PC-3 (cell line): ENCODE results near the gene LMTK2. TPM values are rescaled to one million over a fixed set of nuclear protein-coding genes. Genes with fewer than 3 reads are reported as not detected.

Experiments
- ATAC-seq: fragments of 200-7000 bp; cut with Tn5 transposase; 2 replicates; pipeline ENCODE4 v1.9.1; 2020; ENCODE audit warnings: mild to moderate bottlenecking, moderate library complexity
- BruUV-seq: library from RNA; stranded (reverse); fragments of 400-500 nt; replicated peaks from 2 replicates; lab custom pipeline; 2021; lab: Mats Ljungman, UMichigan
- CTCF ChIA-PET: fragments of 300-600 bp; sonication (Branson Sonifier 250); formaldehyde crosslinking; loops from one replicate; lab custom pipeline; 2022; ENCODE audit warnings: antibody characterized with exemption; lab: Charles Lee
- POLR2A ChIA-PET: fragments of 300-600 bp; sonication (Branson Sonifier 250); formaldehyde crosslinking; loops from one replicate; lab custom pipeline; 2022; ENCODE audit warnings: antibody characterized with exemption; ENCODE audit not compliant: unreplicated experiment; lab: Charles Lee
- DNase-seq: peaks from one replicate; pipeline ENCODE4 v3.0.0-alpha.2; 2015
- H2AFZ ChIP-seq: fragments of 300-600 bp; sonication (generic); 2 replicates; pipeline ENCODE4 v1.6.0; 2016; ENCODE audit warnings: antibody characterized with exemption, low read length
- H3F3A ChIP-seq: fragments of 300-600 bp; sonication (generic); one replicate; pipeline ENCODE4 v1.6.0; 2017; ENCODE audit warnings: antibody characterized with exemption, low read length, control low read depth, mild to moderate bottlenecking; ENCODE audit not compliant: unreplicated experiment
- H3K27ac ChIP-seq: fragments of 300-600 bp; sonication (generic); 2 replicates; pipeline ENCODE4 v1.5.1; 2016; ENCODE audit warnings: mild to moderate bottlenecking, low read length
- H3K27me3 ChIP-seq: fragments of 300-600 bp; sonication (generic); 2 replicates; pipeline ENCODE4 v1.6.1; 2016; ENCODE audit warnings: low read length, mixed read lengths
- H3K36me3 ChIP-seq: fragments of 300-600 bp; sonication (generic); 2 replicates; pipeline ENCODE4 v1.6.1; 2016; ENCODE audit warnings: low read depth, mixed run types, low read length, mixed read lengths
- H3K4me1 ChIP-seq: fragments of 300-600 bp; sonication (generic); 2 replicates; pipeline ENCODE4 v1.5.1; 2016; ENCODE audit warnings: low read length; ENCODE audit not compliant: insufficient read depth
- H3K4me2 ChIP-seq: fragments of 300-600 bp; sonication (generic); 2 replicates; pipeline ENCODE4 v1.6.0; 2016; ENCODE audit warnings: low read length
- H3K4me3 ChIP-seq: fragments of 300-600 bp; sonication (generic); 2 replicates; pipeline ENCODE4 v1.5.1; 2016; ENCODE audit warnings: mild to moderate bottlenecking, low read length, mixed read lengths
- H3K79me2 ChIP-seq: fragments of 300-600 bp; sonication (generic); 2 replicates; pipeline ENCODE4 v1.6.1; 2017; ENCODE audit warnings: low read length, mixed read lengths
- H3K9ac ChIP-seq: fragments of 300-600 bp; sonication (generic); 2 replicates; pipeline ENCODE4 v1.6.0; 2016; ENCODE audit warnings: mild to moderate bottlenecking, low read length
- H3K9me2 ChIP-seq: fragments of 300-600 bp; sonication (generic); replicated peaks from 2 replicates; pipeline ENCODE4 v1.6.1; 2016; ENCODE audit warnings: mixed run types, low read length, mixed read lengths
- H3K9me3 ChIP-seq: fragments of 300-600 bp; sonication (generic); 2 replicates; pipeline ENCODE4 v1.6.1; 2016; ENCODE audit warnings: low read length, mixed read lengths
- H4K20me1 ChIP-seq: fragments of 300-600 bp; sonication (generic); 2 replicates; pipeline ENCODE4 v1.6.1; 2016; ENCODE audit warnings: low read length, mixed read lengths
- EZH2 ChIP-seq: fragments of 300-600 bp; sonication (generic); IDR thresholded peaks from one replicate; pipeline ENCODE4 v1.6.1; 2017; ENCODE audit warnings: antibody characterized with exemption, mild to moderate bottlenecking, low read length; ENCODE audit not compliant: unreplicated experiment
- EZH2phosphoT487 ChIP-seq: fragments of 300-600 bp; sonication (generic); IDR thresholded peaks from 2 replicates; pipeline ENCODE4 v1.6.1; 2018; ENCODE audit warnings: mild to moderate bottlenecking, antibody characterized with exemption, low read length, borderline replicate concordance
- intact Hi-C: fragments of 100-400 bp; cut with micrococcal nuclease; formaldehyde crosslinking; loops from 2 replicates; pipeline ENCODE4 v1.9.0; 2023
- total RNA-seq: library from RNA; depleted of rRNA; stranded (reverse); fragments of >200 nt; gene quantifications from 2 replicates; pipeline ENCODE4 v1.2.3, GENCODE V29; 2014
- TF ChIP-seq, protein P1 (sequence below): fragments of 300-600 bp; sonication (generic); conservative IDR thresholded peaks from 2 replicates; pipeline ENCODE4 v1.5.1; 2017; ENCODE audit warnings: antibody characterized with exemption, low read depth, mild to moderate bottlenecking, low read length

LMTK2 gene
- total RNA-seq, 1 experiment from 2014 or later = 9.0 TPM

DNA sequence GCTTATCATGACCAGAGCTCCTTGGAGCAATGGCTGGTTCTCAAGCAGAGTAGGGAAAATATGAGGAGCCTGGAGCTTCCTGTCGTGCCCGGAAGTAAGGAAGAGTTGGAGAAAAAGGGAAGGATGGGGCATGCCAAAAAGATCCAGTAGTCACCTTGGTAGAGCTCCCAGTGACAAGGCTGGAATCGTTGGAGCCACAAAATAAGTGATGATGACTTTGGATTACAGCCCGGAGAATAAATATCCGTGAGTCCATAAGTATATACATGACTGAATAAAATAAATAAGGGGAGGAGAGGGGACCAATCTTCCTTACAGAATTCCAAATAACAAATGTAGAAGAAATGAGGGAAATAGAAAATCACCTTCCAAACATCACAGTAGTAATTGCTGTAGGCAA, 29.3 kb downstream of the LMTK2 start:
- Histone ChIP-seq H3F3A (no peaks in the 10 kb centered on the region), H3K4me2 (peak overlapping the region; percentile 46; the same call in 1 of the 2 replicates), H3K79me2 (peaks cover 27% of the 10 kb centered on the region), H3K9me3 (no peaks in the 10 kb centered on the region), H3K27ac (peak overlapping the region; percentile 54), H3K4me3 (no peak overlapping the region), H3K36me3 (peaks cover 3% of the 10 kb centered on the region; the same call in 1 of the 2 replicates), H3K9ac (no peak overlapping the region), H2AFZ (no peak overlapping the region), H3K27me3 (no peaks in the 10 kb centered on the region), H3K9me2 (no peaks in the 10 kb centered on the region), H3K4me1 (peaks cover 55% of the 10 kb centered on the region), H4K20me1 (peaks cover 13% of the 10 kb centered on the region; the same call in 1 of the 2 replicates)
- ChIA-PET CTCF (interaction anchor here (0.6 to 1.4 kb wide), 3 partner anchors 9 to 113 kb away, joined by 3 to 4 read pairs (median 3); no protein-coding TSS in a partner anchor), POLR2A (interaction anchor here (0.6 kb wide), 1 partner anchor 17 kb away, joined by 3 read pairs; no protein-coding TSS in a partner anchor)
- intact Hi-C loops = loop anchor here (1.0 kb wide), 1 partner anchor 29 kb away; no protein-coding TSS in a partner anchor
- DNase-seq = peak; percentile 71
- TF ChIP-seq, protein P1, sequence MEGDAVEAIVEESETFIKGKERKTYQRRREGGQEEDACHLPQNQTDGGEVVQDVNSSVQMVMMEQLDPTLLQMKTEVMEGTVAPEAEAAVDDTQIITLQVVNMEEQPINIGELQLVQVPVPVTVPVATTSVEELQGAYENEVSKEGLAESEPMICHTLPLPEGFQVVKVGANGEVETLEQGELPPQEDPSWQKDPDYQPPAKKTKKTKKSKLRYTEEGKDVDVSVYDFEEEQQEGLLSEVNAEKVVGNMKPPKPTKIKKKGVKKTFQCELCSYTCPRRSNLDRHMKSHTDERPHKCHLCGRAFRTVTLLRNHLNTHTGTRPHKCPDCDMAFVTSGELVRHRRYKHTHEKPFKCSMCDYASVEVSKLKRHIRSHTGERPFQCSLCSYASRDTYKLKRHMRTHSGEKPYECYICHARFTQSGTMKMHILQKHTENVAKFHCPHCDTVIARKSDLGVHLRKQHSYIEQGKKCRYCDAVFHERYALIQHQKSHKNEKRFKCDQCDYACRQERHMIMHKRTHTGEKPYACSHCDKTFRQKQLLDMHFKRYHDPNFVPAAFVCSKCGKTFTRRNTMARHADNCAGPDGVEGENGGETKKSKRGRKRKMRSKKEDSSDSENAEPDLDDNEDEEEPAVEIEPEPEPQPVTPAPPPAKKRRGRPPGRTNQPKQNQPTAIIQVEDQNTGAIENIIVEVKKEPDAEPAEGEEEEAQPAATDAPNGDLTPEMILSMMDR = no peak
- TF ChIP-seq EZH2phosphoT487 (no peak), EZH2 (no peak)
- ATAC-seq = peak; percentile 59
- BruUV-seq = no TSS peak

DNA sequence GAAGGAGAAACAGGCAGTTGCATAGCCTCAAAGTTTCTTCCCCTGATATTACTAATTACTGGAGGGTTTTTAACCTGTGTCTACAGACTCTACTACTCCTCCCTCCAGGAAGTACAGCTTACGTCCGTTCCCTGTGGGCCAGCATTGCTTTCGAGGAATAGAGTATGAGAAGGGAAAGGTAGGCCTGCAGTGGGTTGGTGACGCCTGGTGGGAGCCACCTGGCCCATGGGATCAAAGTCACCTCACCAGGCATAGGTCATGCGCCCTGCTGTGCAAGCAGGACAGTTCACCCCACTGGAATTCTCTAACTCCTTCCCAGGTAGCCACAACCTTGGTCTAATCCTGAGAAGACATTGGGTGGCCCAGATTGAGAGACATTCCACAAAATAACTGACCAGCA, 29.8 kb downstream of the LMTK2 start:
- intact Hi-C loops = loop anchor here (1.0 kb wide), 1 partner anchor 29 kb away; no protein-coding TSS in a partner anchor
- no peaks in the 10 kb centered on the region for H3F3A ChIP-seq
- no peak overlapping the region for H3K4me3 ChIP-seq
- ChIA-PET POLR2A (no interaction called here), CTCF (interaction anchor here (1.4 kb wide), 1 partner anchor 9 kb away, joined by 4 read pairs; no protein-coding TSS in a partner anchor)
- no peaks in the 10 kb centered on the region for H3K9me2 ChIP-seq
- H3K4me1 ChIP-seq = peaks cover 51% of the 10 kb centered on the region
- TF ChIP-seq EZH2 (no peak), EZH2phosphoT487 (no peak)
- TF ChIP-seq, protein P1 = no peak
- H4K20me1 ChIP-seq = peaks cover 13% of the 10 kb centered on the region; the same call in 1 of the 2 replicates
- peak overlapping the region; percentile 10; the same call in 1 of the 2 replicates for H3K27ac ChIP-seq
- no TSS peak for BruUV-seq
- no peak overlapping the region for H2AFZ ChIP-seq
- H3K9me3 ChIP-seq = no peaks in the 10 kb centered on the region
- DNase-seq (no peak), ATAC-seq (no peak; the same call in 1 of the 2 replicates)
- peaks cover 4% of the 10 kb centered on the region; the same call in 1 of the 2 replicates for H3K36me3 ChIP-seq
- H3K9ac ChIP-seq = no peak overlapping the region
- H3K79me2 ChIP-seq = peaks cover 27% of the 10 kb centered on the region
- no peaks in the 10 kb centered on the region for H3K27me3 ChIP-seq
- H3K4me2 ChIP-seq = no peak overlapping the region

DNA sequence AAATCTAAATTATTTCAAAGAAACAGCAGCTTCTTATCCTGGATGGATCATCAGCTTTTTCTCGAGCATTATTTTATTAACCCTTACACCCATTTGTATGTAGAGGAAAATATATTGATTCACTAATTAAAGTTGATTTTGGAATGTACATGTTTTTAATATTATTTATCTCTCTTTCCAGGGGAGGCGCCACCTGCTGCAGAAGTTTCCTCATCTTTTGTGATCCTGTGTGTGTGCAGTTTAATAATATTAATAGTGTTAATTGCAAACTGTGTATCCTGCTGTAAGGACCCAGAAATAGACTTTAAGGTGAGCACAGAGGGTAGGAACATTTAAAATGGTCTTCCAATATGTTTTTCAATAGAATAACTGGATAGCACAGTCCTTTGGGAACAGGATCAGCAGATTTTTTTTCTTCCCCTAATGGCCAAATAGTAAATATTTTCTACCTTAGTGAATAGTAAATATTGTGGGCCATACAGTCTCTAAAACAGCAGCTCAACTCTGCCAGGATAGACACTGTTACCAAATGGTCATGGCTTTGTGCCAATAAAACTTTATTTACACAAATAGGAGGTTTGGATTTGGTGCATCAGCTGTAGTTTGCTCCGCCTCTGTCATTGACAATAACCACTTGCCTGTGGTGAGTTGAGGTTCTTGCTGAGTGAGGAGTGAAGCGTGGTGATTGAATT, 30.6 kb downstream of the LMTK2 start:
- Histone ChIP-seq H3K79me2 (peaks cover 26% of the 10 kb centered on the region), H2AFZ (no peak overlapping the region), H3K9me3 (no peaks in the 10 kb centered on the region), H3K4me1 (peaks cover 42% of the 10 kb centered on the region), H4K20me1 (peaks cover 13% of the 10 kb centered on the region; the same call in 1 of the 2 replicates), H3K4me2 (no peak overlapping the region), H3K9ac (no peak overlapping the region), H3K36me3 (peaks cover 7% of the 10 kb centered on the region; the same call in 1 of the 2 replicates), H3K27ac (no peak overlapping the region), H3K27me3 (no peaks in the 10 kb centered on the region), H3K9me2 (no peaks in the 10 kb centered on the region), H3F3A (no peaks in the 10 kb centered on the region), H3K4me3 (no peak overlapping the region)
- intact Hi-C loops = no loop called here
- CTCF ChIA-PET = no interaction called here
- POLR2A ChIA-PET = no interaction called here
- BruUV-seq = no TSS peak
- DNase-seq (no peak), ATAC-seq (no peak)
- TF ChIP-seq, protein P1 = peak; percentile 42
- TF ChIP-seq EZH2phosphoT487 = no peak
